Gastrocnemius medialis (tissue), 4 donors: ENCODE data around the gene PPIG. TPM values are rescaled to one million over a fixed set of nuclear protein-coding genes. Genes with fewer than 3 reads are reported as not detected.
"Not testable (repeated sequence)": the region's sequence is repeated elsewhere in the genome, so short reads cannot be mapped to it uniquely, and the experiment has no call there.

Source experiments
- ATAC-seq, 2 donors: fragments of 150-250 bp; one replicate each; pipeline ENCODE4 v1.9.1; 2016
- DNase-seq, 2 donors: peaks; one replicate each; pipeline ENCODE4 v3.0.0-alpha.2; 2019
- H3K27ac ChIP-seq, 4 donors: fragments of 200-600 bp; sonication (generic); 1 replicate in 1 of 4; 2 replicates in 3 of 4; pipeline ENCODE4 v1.5.1; 2016 to 2018; ENCODE audit warnings: mild to moderate bottlenecking in 2 of 4, moderate library complexity in 1 of 4
- H3K27me3 ChIP-seq, 3 donors: fragments of 200-600 bp; sonication (generic) in 2 of 3; 1 replicate in 1 of 3; 2 replicates in 2 of 3; pipeline versions ENCODE4 v1.5.1 to v1.6.0; 2016 to 2019; ENCODE audit warnings: mild to moderate bottlenecking in 1 of 3, moderate library complexity in 1 of 3
- H3K36me3 ChIP-seq, 2 donors: fragments of 200-600 bp; sonication (generic) in 1 of 2; one replicate each; pipeline ENCODE4 v1.5.1; 2017 to 2018
- H3K4me1 ChIP-seq, 2 donors: fragments of 200-600 bp; sonication (generic) in 1 of 2; one replicate each; pipeline ENCODE4 v1.5.1; 2016 to 2017; ENCODE audit warnings: mild to moderate bottlenecking in 2 of 2
- H3K4me3 ChIP-seq, 4 donors: fragments of 200-600 bp; sonication (generic) in 3 of 4; 1 replicate in 1 of 4; 2 replicates in 3 of 4; pipeline ENCODE4 v1.5.1; 2016 to 2019; ENCODE audit warnings: mild to moderate bottlenecking in 2 of 4
- H3K9me3 ChIP-seq, 3 donors: fragments of 200-600 bp; sonication (generic) in 2 of 3; 1 replicate in 1 of 3; 2 replicates in 2 of 3; pipeline ENCODE4 v1.5.1; 2016 to 2019
- POLR2A ChIP-seq, 2 donors: fragments of 450-650 bp; IDR thresholded peaks; one replicate each; pipeline ENCODE4 v1.6.1; 2017; ENCODE audit warnings: antibody characterized with exemption in 2 of 2, mild to moderate bottlenecking in 2 of 2, moderate library complexity in 2 of 2
- in situ Hi-C, 4 donors: fragments of 200-750 bp; cut with MboI; loops; one replicate each; pipeline versions ENCODE4 v1.15.0 to v1.8.0; 2017; ENCODE audit warnings: low sequenced_read_pairs in 4 of 4
- intact Hi-C: fragments of 100-400 bp; cut with DNase I; formaldehyde crosslinking; loops from one replicate; pipeline ENCODE4 v1.15.1; 2023; ENCODE audit warnings: low total_unique reads
- total RNA-seq, 4 donors: library from RNA; depleted of rRNA; stranded (reverse); fragments of >200 nt; gene quantifications; one replicate each; pipeline versions ENCODE4 v1.1.0 to v1.2.3, GENCODE V29; 2016
- TF ChIP-seq, protein P1 (sequence below), 5 experiments: fragments of 450-650 bp in 3 of 5; fragments of 200-600 bp in 2 of 5; sonication (generic) in 2 of 5; IDR thresholded peaks in 4 of 5; conservative IDR thresholded peaks in 1 of 5; 1 replicate in 4 of 5; 2 replicates in 1 of 5; pipeline ENCODE4 v1.5.1; 2016 to 2019; ENCODE audit warnings: antibody characterized with exemption in 5 of 5, mild to moderate bottlenecking in 3 of 5, moderate library complexity in 3 of 5

Gene PPIG
- total RNA-seq, 4 donors from 2014 or later: 27.7 to 40.5 (median 29.3) TPM

DNA sequence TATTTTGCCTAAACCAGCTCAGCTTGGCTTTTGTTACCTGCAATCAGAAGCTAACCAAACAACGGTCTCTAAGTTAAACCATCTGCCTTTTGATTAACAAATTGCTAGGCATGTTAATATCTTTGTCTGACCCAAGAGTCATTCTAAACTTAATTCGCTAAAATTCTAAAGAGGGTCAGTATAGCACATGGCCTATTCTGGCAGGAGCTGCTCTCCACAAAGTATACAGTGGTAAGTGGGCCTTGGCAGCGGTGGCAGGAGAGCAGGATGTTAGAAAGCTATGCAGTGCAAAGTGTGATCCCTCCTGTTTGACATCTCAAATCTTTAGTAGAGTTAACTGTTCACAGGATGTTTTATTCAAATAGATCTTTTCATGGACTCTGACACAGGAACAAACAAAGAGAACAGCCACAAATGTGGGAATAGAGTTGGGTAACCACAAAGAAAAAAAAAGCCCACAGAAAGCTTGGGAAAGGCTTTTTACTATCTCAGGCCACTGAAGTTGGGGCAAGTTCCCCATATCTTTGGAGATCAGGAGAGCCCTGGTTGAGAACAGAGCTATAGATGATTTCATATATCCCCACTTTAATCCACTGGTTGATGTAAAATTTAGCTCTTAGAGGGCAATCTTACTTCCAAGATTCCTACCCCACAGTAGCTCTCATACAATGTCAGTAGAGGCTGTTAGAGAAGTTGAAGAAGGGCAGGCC is 99.4 kb downstream of the PPIG start:
- H3K36me3 ChIP-seq: no peaks in the 10 kb centered on the region
- DNase-seq (no peak), ATAC-seq (no peak)
- in situ Hi-C loops: no loop called here
- intact Hi-C loops: no loop called here
- no peak overlapping the region for H3K27ac ChIP-seq
- no peak for TF ChIP-seq POLR2A (IDR thresholded peaks at IDR 0.05)
- TF ChIP-seq, protein P1, sequence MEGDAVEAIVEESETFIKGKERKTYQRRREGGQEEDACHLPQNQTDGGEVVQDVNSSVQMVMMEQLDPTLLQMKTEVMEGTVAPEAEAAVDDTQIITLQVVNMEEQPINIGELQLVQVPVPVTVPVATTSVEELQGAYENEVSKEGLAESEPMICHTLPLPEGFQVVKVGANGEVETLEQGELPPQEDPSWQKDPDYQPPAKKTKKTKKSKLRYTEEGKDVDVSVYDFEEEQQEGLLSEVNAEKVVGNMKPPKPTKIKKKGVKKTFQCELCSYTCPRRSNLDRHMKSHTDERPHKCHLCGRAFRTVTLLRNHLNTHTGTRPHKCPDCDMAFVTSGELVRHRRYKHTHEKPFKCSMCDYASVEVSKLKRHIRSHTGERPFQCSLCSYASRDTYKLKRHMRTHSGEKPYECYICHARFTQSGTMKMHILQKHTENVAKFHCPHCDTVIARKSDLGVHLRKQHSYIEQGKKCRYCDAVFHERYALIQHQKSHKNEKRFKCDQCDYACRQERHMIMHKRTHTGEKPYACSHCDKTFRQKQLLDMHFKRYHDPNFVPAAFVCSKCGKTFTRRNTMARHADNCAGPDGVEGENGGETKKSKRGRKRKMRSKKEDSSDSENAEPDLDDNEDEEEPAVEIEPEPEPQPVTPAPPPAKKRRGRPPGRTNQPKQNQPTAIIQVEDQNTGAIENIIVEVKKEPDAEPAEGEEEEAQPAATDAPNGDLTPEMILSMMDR (IDR thresholded peaks at IDR 0.05 in 4 of 5, conservative IDR thresholded peaks at IDR 0.05 in 1 of 5): no peak
- H3K4me3 ChIP-seq: no peak overlapping the region
- no peaks in the 10 kb centered on the region for H3K4me1 ChIP-seq
- no peaks in the 10 kb centered on the region for H3K9me3 ChIP-seq
- no peaks in the 10 kb centered on the region for H3K27me3 ChIP-seq

DNA sequence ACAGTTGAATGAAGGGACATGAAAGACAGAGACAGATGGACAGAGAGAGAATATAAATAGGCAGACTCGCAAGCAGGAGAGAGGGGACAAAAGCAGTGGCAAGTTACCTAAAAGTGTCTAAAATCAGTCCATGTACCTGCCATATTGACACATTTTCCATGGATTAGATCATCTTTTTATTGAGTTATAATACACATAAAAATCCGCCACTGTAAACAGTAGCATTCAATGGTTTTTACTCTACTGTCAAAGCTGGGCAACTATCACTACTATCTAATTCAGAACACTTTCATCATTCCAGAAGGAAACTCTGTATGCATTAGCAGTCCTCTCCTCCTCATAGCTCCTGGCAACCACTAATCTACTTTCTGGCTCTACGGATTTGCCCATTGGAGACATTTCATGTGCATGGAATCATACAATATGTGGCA is 100.0 kb downstream of the PPIG start:
- intact Hi-C loops: no loop called here
- DNase-seq (no peak), ATAC-seq (no peak)
- in situ Hi-C loops: no loop called here
- Histone ChIP-seq H3K4me3 (no peak overlapping the region), H3K27me3 (no peaks in the 10 kb centered on the region), H3K27ac (no peak overlapping the region), H3K4me1 (no peaks in the 10 kb centered on the region), H3K36me3 (no peaks in the 10 kb centered on the region), H3K9me3 (no peaks in the 10 kb centered on the region)
- TF ChIP-seq, protein P1 (IDR thresholded peaks at IDR 0.05 in 4 of 5, conservative IDR thresholded peaks at IDR 0.05 in 1 of 5): no peak
- no peak for TF ChIP-seq POLR2A (IDR thresholded peaks at IDR 0.05)

DNA sequence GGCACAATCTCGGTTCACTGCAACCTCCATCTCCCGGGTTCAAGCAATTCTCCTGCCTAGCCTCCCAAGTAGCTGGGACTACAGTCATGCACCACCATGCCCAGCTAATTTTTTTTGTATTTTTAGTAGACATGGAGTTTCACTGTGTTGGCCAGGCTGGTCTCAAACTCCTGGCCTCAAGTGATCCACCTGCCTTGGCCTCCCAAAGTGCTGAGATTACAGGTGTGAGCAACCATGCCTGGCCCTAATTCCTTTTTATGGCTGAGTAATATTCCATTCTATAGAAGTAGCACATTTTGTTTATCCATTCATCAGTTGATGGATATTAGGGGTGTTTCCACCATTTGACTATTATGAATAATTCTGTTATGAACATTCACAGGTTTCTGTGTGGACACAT is 100.6 kb downstream of the PPIG start:
- H3K27me3 ChIP-seq, H3K36me3 ChIP-seq, H3K4me3 ChIP-seq, in situ Hi-C loops, H3K27ac ChIP-seq, H3K4me1 ChIP-seq, DNase-seq, H3K9me3 ChIP-seq, intact Hi-C loops, ATAC-seq: not testable (repeated sequence)

DNA sequence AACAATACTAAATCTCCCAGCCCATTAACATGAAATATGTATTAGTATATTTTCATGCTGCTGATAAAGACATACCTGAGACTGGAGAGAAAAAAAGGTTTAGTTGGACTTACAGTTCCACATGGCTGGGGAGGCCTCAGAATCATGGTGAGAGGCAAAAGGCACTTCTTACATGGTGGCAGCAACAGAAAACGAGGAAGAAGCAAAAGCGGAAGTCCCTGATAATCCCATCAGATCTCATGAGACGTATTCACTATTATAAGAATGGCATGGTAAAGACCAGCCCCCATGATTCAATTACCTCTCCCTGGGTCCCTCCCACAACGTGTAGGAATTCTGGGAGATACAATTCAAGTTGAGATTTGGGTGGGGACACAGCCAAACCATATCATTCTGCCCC is 102.7 kb downstream of the PPIG start:
- H3K4me3 ChIP-seq, H3K27me3 ChIP-seq, intact Hi-C loops, ATAC-seq, H3K27ac ChIP-seq, DNase-seq, H3K4me1 ChIP-seq, H3K36me3 ChIP-seq, in situ Hi-C loops, H3K9me3 ChIP-seq: not testable (repeated sequence)

DNA sequence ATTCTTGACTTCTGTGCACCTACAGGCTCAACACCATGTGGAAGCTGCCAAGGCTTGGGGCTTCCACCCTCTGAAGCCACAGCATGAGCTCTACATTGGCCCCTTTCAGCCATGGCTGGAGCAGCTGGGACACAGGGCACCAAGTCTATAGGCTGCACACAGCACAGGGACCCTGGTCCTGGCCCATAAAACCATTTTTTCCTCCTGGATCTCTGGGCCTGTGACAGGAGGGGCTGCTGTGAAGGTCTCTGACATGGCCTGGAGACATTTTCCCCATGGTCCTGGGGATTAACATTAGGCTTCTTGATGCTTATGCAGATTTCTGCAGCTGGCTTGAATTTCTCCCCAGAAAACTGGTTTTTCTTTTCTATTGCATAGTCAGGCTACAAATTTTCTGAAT is 103.8 kb downstream of the PPIG start:
- in situ Hi-C loops, ATAC-seq, H3K36me3 ChIP-seq, intact Hi-C loops, H3K9me3 ChIP-seq, H3K4me1 ChIP-seq, DNase-seq, H3K27me3 ChIP-seq, H3K4me3 ChIP-seq, H3K27ac ChIP-seq: not testable (repeated sequence)

DNA sequence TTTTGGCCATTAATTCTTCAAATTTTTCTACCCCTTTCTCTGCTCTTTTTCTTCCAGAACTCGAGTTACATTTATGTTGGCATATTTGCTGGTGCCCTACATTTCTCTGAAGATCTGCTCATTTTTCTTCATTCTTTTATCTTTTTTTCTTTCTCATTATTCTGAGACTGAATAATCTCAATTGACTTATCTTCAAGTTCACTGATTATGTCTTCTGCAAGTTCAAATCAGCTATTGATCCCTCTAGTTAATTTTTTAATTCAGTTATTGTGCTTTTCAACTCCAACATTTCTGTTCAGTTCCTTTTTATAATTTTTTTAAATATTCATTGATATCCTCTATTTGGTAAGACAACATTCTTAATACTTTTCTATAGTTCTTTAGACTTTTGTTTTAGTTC is 106.8 kb downstream of the PPIG start:
- TF ChIP-seq, protein P1 (IDR thresholded peaks at IDR 0.05 in 4 of 5, conservative IDR thresholded peaks at IDR 0.05 in 1 of 5): no peak
- TF ChIP-seq POLR2A (IDR thresholded peaks at IDR 0.05): no peak

More for the DNA sequence above, 106.8 kb downstream of the PPIG start:
- intact Hi-C loops (loop anchor here (5.0 kb wide), 1 partner anchor 109 kb away; the partner anchor contains the start of gene PPIG), in situ Hi-C loops (no loop called here)
- Histone ChIP-seq H3K27me3 (no peaks in the 10 kb centered on the region), H3K9me3 (no peaks in the 10 kb centered on the region), H3K36me3 (no peaks in the 10 kb centered on the region), H3K4me3 (no peak overlapping the region), H3K27ac (no peak overlapping the region), H3K4me1 (peaks cover 9 to 14% of the 10 kb centered on the region in 2 donors)
- no peak for ATAC-seq
- no peak for DNase-seq

Other genes starting within 250 kb of the PPIG start
- gene LRP2, start 221.8 kb upstream of the PPIG start, total RNA-seq: not detected
- gene BBS5, start 104.9 kb upstream of the PPIG start, total RNA-seq: 10 to 100 TPM in 1 of 4 donors, 1 to 10 TPM in 3; 4.5 to 17.8 (median 8.0) TPM
- gene KLHL41, start 74.6 kb upstream of the PPIG start, total RNA-seq: 1,000 to 10,000 TPM; 2,008 to 3,010 (median 2,782) TPM
- 10 to 100 TPM in 3 of 4 donors, 1 to 10 TPM in 1; 9.7 to 27.4 (median 12.9) TPM for gene FASTKD1, start 10.5 kb upstream of the PPIG start, total RNA-seq
- not detected for gene CFAP210, start 110.1 kb downstream of the PPIG start, total RNA-seq
- gene PHOSPHO2, start 110.1 kb downstream of the PPIG start, total RNA-seq: 1 to 10 TPM; 2.0 to 9.4 (median 2.9) TPM
- 10 to 100 TPM in 1 of 4 donors, 1 to 10 TPM in 3; 4.2 to 11.5 (median 5.2) TPM for gene KLHL23, start 149.5 kb downstream of the PPIG start, total RNA-seq
- gene SSB, start 214.5 kb downstream of the PPIG start, total RNA-seq: 10 to 100 TPM; 35.5 to 36.7 (median 36.1) TPM
- gene METTL5, start 240.6 kb downstream of the PPIG start, total RNA-seq: 10 to 100 TPM; 24.8 to 63.7 (median 40.9) TPM
- 100 to 1,000 TPM; 178 to 247 (median 187) TPM for gene UBR3, start 243.1 kb downstream of the PPIG start, total RNA-seq